ENCODE measurements around the gene PPFIA1.

DNA sequence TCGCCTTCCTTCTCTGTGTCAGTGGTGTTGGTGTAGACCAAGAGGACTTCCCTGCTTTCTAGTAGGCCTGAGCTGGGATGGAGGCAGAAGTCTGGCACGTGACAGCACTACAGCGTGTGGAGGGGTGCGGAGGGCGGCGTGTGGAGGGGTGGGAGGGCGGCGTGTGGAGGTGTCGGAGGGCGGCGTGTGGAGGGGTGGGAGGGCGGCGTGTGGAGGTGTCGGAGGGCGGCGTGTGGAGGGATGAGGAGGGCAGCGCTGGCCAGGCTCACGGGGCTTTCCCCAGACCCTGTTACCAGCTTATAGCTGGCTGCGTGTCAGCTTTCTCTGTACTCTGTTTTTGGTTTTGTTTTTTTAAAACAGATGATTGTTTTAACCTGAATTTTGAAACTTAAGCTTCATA lies 82.1 kb downstream of the PPFIA1 start:
- TF ChIP-seq, protein P1, sequence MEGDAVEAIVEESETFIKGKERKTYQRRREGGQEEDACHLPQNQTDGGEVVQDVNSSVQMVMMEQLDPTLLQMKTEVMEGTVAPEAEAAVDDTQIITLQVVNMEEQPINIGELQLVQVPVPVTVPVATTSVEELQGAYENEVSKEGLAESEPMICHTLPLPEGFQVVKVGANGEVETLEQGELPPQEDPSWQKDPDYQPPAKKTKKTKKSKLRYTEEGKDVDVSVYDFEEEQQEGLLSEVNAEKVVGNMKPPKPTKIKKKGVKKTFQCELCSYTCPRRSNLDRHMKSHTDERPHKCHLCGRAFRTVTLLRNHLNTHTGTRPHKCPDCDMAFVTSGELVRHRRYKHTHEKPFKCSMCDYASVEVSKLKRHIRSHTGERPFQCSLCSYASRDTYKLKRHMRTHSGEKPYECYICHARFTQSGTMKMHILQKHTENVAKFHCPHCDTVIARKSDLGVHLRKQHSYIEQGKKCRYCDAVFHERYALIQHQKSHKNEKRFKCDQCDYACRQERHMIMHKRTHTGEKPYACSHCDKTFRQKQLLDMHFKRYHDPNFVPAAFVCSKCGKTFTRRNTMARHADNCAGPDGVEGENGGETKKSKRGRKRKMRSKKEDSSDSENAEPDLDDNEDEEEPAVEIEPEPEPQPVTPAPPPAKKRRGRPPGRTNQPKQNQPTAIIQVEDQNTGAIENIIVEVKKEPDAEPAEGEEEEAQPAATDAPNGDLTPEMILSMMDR (conservative IDR thresholded peaks at IDR 0.05 in 1 of 2, IDR thresholded peaks at IDR 0.05 in 1 of 2; ENCODE audit: extremely low read depth in 1 of 2, insufficient read depth in 1 of 2, low read depth in 1 of 2, low read length in 2 of 2), result no peak
- no peak for TF ChIP-seq EZH2 (IDR thresholded peaks at IDR 0.05; ENCODE audit: borderline replicate concordance, low read length)
